Mesodermal cell (in vitro differentiated cells): ENCODE data around the gene CTNNBL1.

ENCODE experiments used
- H3K27ac ChIP-seq: 2 replicates; pipeline ENCODE4 v1.7.0; 2013; ENCODE audit warnings: mild to moderate bottlenecking, low read depth, low read length, moderate library complexity; ENCODE audit not compliant: severe bottlenecking
- H3K36me3 ChIP-seq: 2 replicates; pipeline ENCODE4 v1.7.1; 2013; ENCODE audit warnings: mild to moderate bottlenecking, low read length, moderate library complexity; ENCODE audit not compliant: control insufficient read depth, insufficient read depth
- H3K4me1 ChIP-seq: one replicate; pipeline ENCODE4 v1.7.1; 2013; ENCODE audit warnings: mild to moderate bottlenecking, low read length; ENCODE audit not compliant: insufficient read depth, control insufficient read depth, poor library complexity, severe bottlenecking
- H3K4me3 ChIP-seq: 2 replicates; pipeline ENCODE4 v1.7.0; 2013; ENCODE audit warnings: low read length, control low read depth, mild to moderate bottlenecking; ENCODE audit not compliant: insufficient read depth, poor library complexity, severe bottlenecking; ENCODE audit errors: extremely low read depth
- H3K9me3 ChIP-seq: 2 replicates; pipeline ENCODE4 v1.7.1; 2013; ENCODE audit warnings: mild to moderate bottlenecking, low read length, moderate library complexity; ENCODE audit not compliant: control insufficient read depth
- WGBS, 2 experiments: methylation state at CpG; one replicate each; pipeline ENCODE4 v1.1.5; 2013; ENCODE audit warnings: missing lambda C conversion rate in 2 of 2; ENCODE audit not compliant: insufficient coverage in 2 of 2; 5-methylcytosine and 5-hydroxymethylcytosine counted together

CTNNBL1 gene

GRCh38 chr20:37742131-37742530, 48.3 kb downstream of the CTNNBL1 start:
- Histone ChIP-seq H3K4me1 (peaks cover 3% of the 10 kb centered on the region), H3K9me3 (no peaks in the 10 kb centered on the region), H3K4me3 (no peak overlapping the region), H3K36me3 (peaks cover 33% of the 10 kb centered on the region), H3K27ac (no peak overlapping the region)
- WGBS, 2 experiments, result 85 to 100% methylated on average over 1 to 2 of the region's 2 CpGs

GRCh38 chr20:37744347-37744746, 50.5 kb downstream of the CTNNBL1 start:
- WGBS, 2 experiments, result 96 to 100% methylated on average over 2 of the region's 2 CpGs
- Histone ChIP-seq H3K4me1 (peaks cover 3% of the 10 kb centered on the region), H3K27ac (no peak overlapping the region), H3K4me3 (no peak overlapping the region), H3K36me3 (peaks cover 34% of the 10 kb centered on the region), H3K9me3 (no peaks in the 10 kb centered on the region)

- H3K9me3 ChIP-seq, result no peaks in the 10 kb centered on the region
- H3K36me3 ChIP-seq, result peaks cover 36% of the 10 kb centered on the region
- WGBS, 2 experiments, result 93% methylated on average over 3 of the region's 3 CpGs; no CpG with 5 or more reads in 1 of the 2 experiments
- peaks cover 3% of the 10 kb centered on the region for H3K4me1 ChIP-seq
- H3K27ac ChIP-seq, result no peak overlapping the region
- H3K4me3 ChIP-seq, result no peak overlapping the region
Measured at GRCh38 chr20:37745553-37745952, 51.7 kb downstream of the CTNNBL1 start.

GRCh38 chr20:37748015-37748414, 54.2 kb downstream of the CTNNBL1 start:
- Histone ChIP-seq H3K9me3 (no peaks in the 10 kb centered on the region), H3K4me3 (no peak overlapping the region), H3K36me3 (peaks cover 48% of the 10 kb centered on the region), H3K27ac (no peak overlapping the region), H3K4me1 (no peaks in the 10 kb centered on the region)
- WGBS, 2 experiments, result 100% methylated on average over 1 of the region's 1 CpG

- Histone ChIP-seq H3K4me3 (no peak overlapping the region), H3K9me3 (no peaks in the 10 kb centered on the region), H3K27ac (no peak overlapping the region), H3K36me3 (peaks cover 51% of the 10 kb centered on the region), H3K4me1 (no peaks in the 10 kb centered on the region)
- WGBS, 2 experiments, result 87% methylated on average over 4 of the region's 4 CpGs; no CpG with 5 or more reads in 1 of the 2 experiments
Measured at GRCh38 chr20:37749218-37749617, 55.4 kb downstream of the CTNNBL1 start.

GRCh38 chr20:37749620-37750403, 56.0 kb downstream of the CTNNBL1 start:
- WGBS, 2 experiments, result 92 to 93% methylated on average over 2 to 6 of the region's 8 CpGs
- Histone ChIP-seq H3K9me3 (no peaks in the 10 kb centered on the region), H3K36me3 (peaks cover 51% of the 10 kb centered on the region), H3K27ac (no peak overlapping the region), H3K4me1 (no peaks in the 10 kb centered on the region), H3K4me3 (no peak overlapping the region)

GRCh38 chr20:37755665-37756064, 61.8 kb downstream of the CTNNBL1 start:
- Histone ChIP-seq H3K27ac (no peak overlapping the region), H3K9me3 (no peaks in the 10 kb centered on the region), H3K36me3 (peaks cover 37% of the 10 kb centered on the region), H3K4me3 (no peak overlapping the region), H3K4me1 (no peaks in the 10 kb centered on the region)
- WGBS, 2 experiments, result 76 to 90% methylated on average over 3 of the region's 3 CpGs

GRCh38 chr20:37756234-37756633, 62.4 kb downstream of the CTNNBL1 start:
- Histone ChIP-seq H3K4me3 (no peak overlapping the region), H3K9me3 (no peaks in the 10 kb centered on the region), H3K36me3 (peaks cover 31% of the 10 kb centered on the region), H3K4me1 (no peaks in the 10 kb centered on the region), H3K27ac (no peak overlapping the region)
- no CpG with 5 or more reads among the region's 2 CpGs for WGBS, 2 experiments

- Histone ChIP-seq H3K4me1 (no peaks in the 10 kb centered on the region), H3K4me3 (no peak overlapping the region), H3K9me3 (no peaks in the 10 kb centered on the region), H3K27ac (no peak overlapping the region), H3K36me3 (peaks cover 28% of the 10 kb centered on the region)
- 84 to 87% methylated on average over 4 to 5 of the region's 6 CpGs for WGBS, 2 experiments
Measured at GRCh38 chr20:37757550-37757949, 63.7 kb downstream of the CTNNBL1 start.

- H3K9me3 ChIP-seq, result no peaks in the 10 kb centered on the region
- no peak overlapping the region for H3K27ac ChIP-seq
- H3K4me1 ChIP-seq, result no peaks in the 10 kb centered on the region
- WGBS, 2 experiments, result 78 to 83% methylated on average over 5 of the region's 5 CpGs
- H3K36me3 ChIP-seq, result peaks cover 23% of the 10 kb centered on the region
- no peak overlapping the region for H3K4me3 ChIP-seq
Measured at GRCh38 chr20:37758332-37758731, 64.5 kb downstream of the CTNNBL1 start.

- no peaks in the 10 kb centered on the region for H3K9me3 ChIP-seq
- H3K4me1 ChIP-seq, result no peaks in the 10 kb centered on the region
- 86 to 90% methylated on average over 4 to 6 of the region's 6 CpGs for WGBS, 2 experiments
- H3K4me3 ChIP-seq, result no peak overlapping the region
- no peak overlapping the region for H3K27ac ChIP-seq
- peaks cover 23% of the 10 kb centered on the region for H3K36me3 ChIP-seq
Measured at GRCh38 chr20:37759052-37759553, 65.3 kb downstream of the CTNNBL1 start.
